ENCODE results near the gene DAAM2.

Gene DAAM2

GRCh38 chr6:39821046-39821740 is 29.0 kb downstream of the DAAM2 start:
- no peak for DNase-seq (ENCODE audit: insufficient read length, low spot score)
- no peak for FAIRE-seq
- TF ChIP-seq POLR2AphosphoS5 (IDR thresholded peaks at IDR 0.05; ENCODE audit: low read depth, low read length) (no peak), POU2F2 (IDR thresholded peaks at IDR 0.05; ENCODE audit: low read depth, low read length) (no peak), POLR2A (IDR thresholded peaks at IDR 0.05; ENCODE audit: low read depth, low read length) (no peak), SPI1 (IDR thresholded peaks at IDR 0.05; ENCODE audit: low read depth, low read length) (no peak), TAF1 (IDR thresholded peaks at IDR 0.05; ENCODE audit: low read depth, low read length) (no peak), PAX5 (IDR thresholded peaks at IDR 0.05; ENCODE audit: insufficient read depth, low read length, severe bottlenecking) (no peak)

GRCh38 chr6:39821742-39822532 is 29.8 kb downstream of the DAAM2 start:
- FAIRE-seq (no peak), DNase-seq (ENCODE audit: insufficient read length, low spot score) (no peak)
- no peak for TF ChIP-seq POLR2AphosphoS5 (IDR thresholded peaks at IDR 0.05; ENCODE audit: low read depth, low read length)
- TF ChIP-seq SPI1 (IDR thresholded peaks at IDR 0.05; ENCODE audit: low read depth, low read length), result no peak
- no peak for TF ChIP-seq PAX5 (IDR thresholded peaks at IDR 0.05; ENCODE audit: insufficient read depth, low read length, severe bottlenecking)
- no peak for TF ChIP-seq POLR2A (IDR thresholded peaks at IDR 0.05; ENCODE audit: low read depth, low read length)
- TF ChIP-seq POU2F2 (IDR thresholded peaks at IDR 0.05; ENCODE audit: low read depth, low read length), result no peak
- no peak for TF ChIP-seq TAF1 (IDR thresholded peaks at IDR 0.05; ENCODE audit: low read depth, low read length)

GRCh38 chr6:39822846-39823815 is 31.0 kb downstream of the DAAM2 start:
- TF ChIP-seq SPI1 (IDR thresholded peaks at IDR 0.05; ENCODE audit: low read depth, low read length), result no peak
- no peak for TF ChIP-seq POLR2AphosphoS5 (IDR thresholded peaks at IDR 0.05; ENCODE audit: low read depth, low read length)
- no peak for TF ChIP-seq PAX5 (IDR thresholded peaks at IDR 0.05; ENCODE audit: insufficient read depth, low read length, severe bottlenecking)
- TF ChIP-seq POU2F2 (IDR thresholded peaks at IDR 0.05; ENCODE audit: low read depth, low read length), result no peak
- TF ChIP-seq POLR2A (IDR thresholded peaks at IDR 0.05; ENCODE audit: low read depth, low read length), result no peak
- TF ChIP-seq TAF1 (IDR thresholded peaks at IDR 0.05; ENCODE audit: low read depth, low read length), result no peak
- FAIRE-seq (no peak), DNase-seq (ENCODE audit: insufficient read length, low spot score) (no peak)

- no peak for DNase-seq (ENCODE audit: insufficient read length, low spot score)
- FAIRE-seq, result no peak
- no peak for TF ChIP-seq TAF1 (IDR thresholded peaks at IDR 0.05; ENCODE audit: low read depth, low read length)
- TF ChIP-seq POLR2AphosphoS5 (IDR thresholded peaks at IDR 0.05; ENCODE audit: low read depth, low read length), result no peak
- TF ChIP-seq POU2F2 (IDR thresholded peaks at IDR 0.05; ENCODE audit: low read depth, low read length), result no peak
- TF ChIP-seq POLR2A (IDR thresholded peaks at IDR 0.05; ENCODE audit: low read depth, low read length), result no peak
These were observed 32.1 kb downstream of the DAAM2 start for GRCh38 chr6:39824030-39824926.

GRCh38 chr6:39829331-39829730 is 37.2 kb downstream of the DAAM2 start:
- no peak for FAIRE-seq
- TF ChIP-seq POLR2AphosphoS5 (IDR thresholded peaks at IDR 0.05; ENCODE audit: low read depth, low read length), result no peak
- no peak for TF ChIP-seq SPI1 (IDR thresholded peaks at IDR 0.05; ENCODE audit: low read depth, low read length)
- TF ChIP-seq POLR2A (IDR thresholded peaks at IDR 0.05; ENCODE audit: low read depth, low read length), result no peak
- TF ChIP-seq PAX5 (IDR thresholded peaks at IDR 0.05; ENCODE audit: insufficient read depth, low read length, severe bottlenecking), result no peak

GRCh38 chr6:39830444-39830843 is 38.3 kb downstream of the DAAM2 start:
- FAIRE-seq (no peak), DNase-seq (ENCODE audit: insufficient read length, low spot score) (no peak)
- TF ChIP-seq POLR2A (IDR thresholded peaks at IDR 0.05; ENCODE audit: low read depth, low read length) (no peak), SPI1 (IDR thresholded peaks at IDR 0.05; ENCODE audit: low read depth, low read length) (no peak), PAX5 (IDR thresholded peaks at IDR 0.05; ENCODE audit: insufficient read depth, low read length, severe bottlenecking) (no peak), TAF1 (IDR thresholded peaks at IDR 0.05; ENCODE audit: low read depth, low read length) (no peak), POU2F2 (IDR thresholded peaks at IDR 0.05; ENCODE audit: low read depth, low read length) (no peak), POLR2AphosphoS5 (IDR thresholded peaks at IDR 0.05; ENCODE audit: low read depth, low read length) (no peak)

More at GRCh38 chr6:39829331-39829730, 37.2 kb downstream of the DAAM2 start:
- DNase-seq (ENCODE audit: insufficient read length, low spot score), result no peak

GRCh38 chr6:39831701-39832100 is 39.5 kb downstream of the DAAM2 start:
- DNase-seq (ENCODE audit: insufficient read length, low spot score), result no peak
- no peak for TF ChIP-seq SPI1 (IDR thresholded peaks at IDR 0.05; ENCODE audit: low read depth, low read length)
- TF ChIP-seq PAX5 (IDR thresholded peaks at IDR 0.05; ENCODE audit: insufficient read depth, low read length, severe bottlenecking), result no peak
- TF ChIP-seq POLR2A (IDR thresholded peaks at IDR 0.05; ENCODE audit: low read depth, low read length), result no peak
- no peak for TF ChIP-seq POLR2AphosphoS5 (IDR thresholded peaks at IDR 0.05; ENCODE audit: low read depth, low read length)
- no peak for TF ChIP-seq POU2F2 (IDR thresholded peaks at IDR 0.05; ENCODE audit: low read depth, low read length)
- no peak for TF ChIP-seq TAF1 (IDR thresholded peaks at IDR 0.05; ENCODE audit: low read depth, low read length)
- FAIRE-seq, result no peak

GRCh38 chr6:39834278-39834677 is 42.1 kb downstream of the DAAM2 start:
- FAIRE-seq (no peak), DNase-seq (ENCODE audit: insufficient read length, low spot score) (no peak)
- no peak for TF ChIP-seq PAX5 (IDR thresholded peaks at IDR 0.05; ENCODE audit: insufficient read depth, low read length, severe bottlenecking)
- no peak for TF ChIP-seq POLR2A (IDR thresholded peaks at IDR 0.05; ENCODE audit: low read depth, low read length)
- TF ChIP-seq POU2F2 (IDR thresholded peaks at IDR 0.05; ENCODE audit: low read depth, low read length), result no peak
- no peak for TF ChIP-seq POLR2AphosphoS5 (IDR thresholded peaks at IDR 0.05; ENCODE audit: low read depth, low read length)
- no peak for TF ChIP-seq SPI1 (IDR thresholded peaks at IDR 0.05; ENCODE audit: low read depth, low read length)
- no peak for TF ChIP-seq TAF1 (IDR thresholded peaks at IDR 0.05; ENCODE audit: low read depth, low read length)

Data from GM12891 (cell line).